ENCODE measurements around the gene PCDHGA6. TPM values are rescaled to one million over a fixed set of nuclear protein-coding genes. Genes with fewer than 3 reads are reported as not detected.
"Not testable (repeated sequence)": the region's sequence is repeated elsewhere in the genome, so short reads cannot be mapped to it uniquely, and the experiment has no call there.

The PCDHGA6 gene
- total and polyA plus RNA-seq, 9 of the 15 experiments (the other 6 are each of a cell fraction or from before 2014, with no cell fraction given): 0.01 to 0.18 (median 0.09) TPM; not detected in 1

DNA sequence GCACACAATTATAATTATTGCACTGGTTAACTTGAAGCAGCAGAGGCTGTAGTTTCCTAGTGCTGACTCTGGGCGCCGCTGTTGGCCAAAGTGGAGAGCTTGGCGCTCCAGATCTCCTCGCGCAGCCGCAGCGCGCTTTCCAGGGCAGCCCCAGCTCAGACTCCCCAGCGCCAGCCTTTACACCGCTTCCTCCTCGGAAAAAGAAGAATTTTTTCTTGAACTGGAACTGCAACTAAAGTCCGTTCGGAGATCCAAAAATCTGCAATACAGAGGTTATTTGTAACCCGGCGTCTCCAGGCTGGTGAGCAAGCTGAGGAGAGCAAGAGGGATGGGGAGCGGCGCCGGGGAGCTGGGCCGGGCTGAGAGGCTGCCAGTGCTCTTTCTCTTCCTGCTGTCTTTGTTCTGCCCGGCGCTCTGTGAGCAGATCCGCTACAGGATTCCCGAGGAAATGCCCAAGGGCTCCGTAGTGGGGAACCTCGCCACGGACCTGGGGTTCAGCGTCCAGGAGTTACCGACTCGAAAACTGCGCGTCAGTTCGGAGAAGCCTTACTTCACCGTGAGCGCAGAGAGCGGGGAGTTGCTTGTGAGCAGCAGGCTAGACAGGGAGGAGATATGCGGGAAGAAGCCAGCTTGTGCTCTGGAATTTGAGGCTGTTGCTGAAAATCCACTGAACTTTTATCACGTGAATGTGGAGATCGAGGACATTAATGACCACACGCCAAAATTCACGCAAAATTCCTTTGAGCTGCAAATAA lies 14.0 kb downstream of the PCDHGA6 start, which contains the start of gene PCDHGB4:
Gene PCDHGB4 (plus strand): TSS at position 142 of the 755 bp plus-strand sequence. CDS start 187 bp downstream, at position 329.
- ATAC-seq (peak; percentile 81), DNase-seq (ENCODE audit: extremely low read depth in 1 of 4, low spot score in 3 of 4) (peak in 1 of 4 experiments; percentile 12), FAIRE-seq (peak; percentile 66)
- H3K36me3 ChIP-seq (ENCODE audit: control insufficient read depth, insufficient read depth, low read length); H3K9ac ChIP-seq (ENCODE audit: insufficient read depth in 1 of 2, low read depth in 2 of 2, low read length in 2 of 2); H3K9me1 ChIP-seq (ENCODE audit: control insufficient read depth, insufficient read depth, low read length); H3K79me2 ChIP-seq (ENCODE audit: control insufficient read depth, insufficient read depth, low read length); H3K27ac ChIP-seq (ENCODE audit: extremely low read depth, low read depth, low read length); H3K9me3 ChIP-seq (replicated peaks; ENCODE audit: control insufficient read depth, insufficient read depth, low read depth, low read length); H2AFZ ChIP-seq (ENCODE audit: low read depth, low read length); H3K4me3 ChIP-seq; CTCF ChIA-PET (ENCODE audit: low intra/inter-chr PET ratio); BruUV-seq (replicated peaks); in situ Hi-C loops (cut with MboI); POLR2A ChIA-PET; intact Hi-C loops (cut with micrococcal nuclease); H3K4me2 ChIP-seq (ENCODE audit: insufficient read depth, low read length); H4K20me1 ChIP-seq (replicated peaks; ENCODE audit: control insufficient read depth, insufficient read depth, low read length): not testable (repeated sequence)
- Histone ChIP-seq H3K4me1 (replicated peaks in 1 of 2; ENCODE audit: control insufficient read depth in 2 of 2, insufficient read depth in 2 of 2, low read length in 2 of 2) (peaks cover 0 to 12% of the 10 kb centered on the region in 2 experiments; a peak in 2 of 5 replicates), H3K27me3 (ENCODE audit: control insufficient read depth in 2 of 2, insufficient read depth in 2 of 2, low read length in 2 of 2) (peaks cover 6 to 35% of the 10 kb centered on the region in 2 experiments; a peak in 4 of 5 replicates)
- 16% methylated on average over 15 of the region's 40 CpGs for WGBS (ENCODE audit: insufficient coverage, low coverage, missing lambda C conversion rate)
- peak; percentile 78 to 81 for TF ChIP-seq NRF1 (conservative IDR thresholded peaks at IDR 0.05 in 1 of 2, IDR thresholded peaks at IDR 0.05 in 1 of 2)
- TF ChIP-seq RAD21 (CRISPR knock-in tag; conservative IDR thresholded peaks at IDR 0.05 in 1 of 2, IDR thresholded peaks at IDR 0.05 in 1 of 2): peak in 1 of 2 experiments; percentile 31; a peak in 1 of 4 replicates
- TF ChIP-seq, protein P1, sequence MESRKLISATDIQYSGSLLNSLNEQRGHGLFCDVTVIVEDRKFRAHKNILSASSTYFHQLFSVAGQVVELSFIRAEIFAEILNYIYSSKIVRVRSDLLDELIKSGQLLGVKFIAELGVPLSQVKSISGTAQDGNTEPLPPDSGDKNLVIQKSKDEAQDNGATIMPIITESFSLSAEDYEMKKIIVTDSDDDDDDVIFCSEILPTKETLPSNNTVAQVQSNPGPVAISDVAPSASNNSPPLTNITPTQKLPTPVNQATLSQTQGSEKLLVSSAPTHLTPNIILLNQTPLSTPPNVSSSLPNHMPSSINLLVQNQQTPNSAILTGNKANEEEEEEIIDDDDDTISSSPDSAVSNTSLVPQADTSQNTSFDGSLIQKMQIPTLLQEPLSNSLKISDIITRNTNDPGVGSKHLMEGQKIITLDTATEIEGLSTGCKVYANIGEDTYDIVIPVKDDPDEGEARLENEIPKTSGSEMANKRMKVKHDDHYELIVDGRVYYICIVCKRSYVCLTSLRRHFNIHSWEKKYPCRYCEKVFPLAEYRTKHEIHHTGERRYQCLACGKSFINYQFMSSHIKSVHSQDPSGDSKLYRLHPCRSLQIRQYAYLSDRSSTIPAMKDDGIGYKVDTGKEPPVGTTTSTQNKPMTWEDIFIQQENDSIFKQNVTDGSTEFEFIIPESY (CRISPR knock-in tag; IDR thresholded peaks at IDR 0.05): peak; percentile 39; the same call in 1 of the 2 replicates
- TF ChIP-seq, protein P2, sequence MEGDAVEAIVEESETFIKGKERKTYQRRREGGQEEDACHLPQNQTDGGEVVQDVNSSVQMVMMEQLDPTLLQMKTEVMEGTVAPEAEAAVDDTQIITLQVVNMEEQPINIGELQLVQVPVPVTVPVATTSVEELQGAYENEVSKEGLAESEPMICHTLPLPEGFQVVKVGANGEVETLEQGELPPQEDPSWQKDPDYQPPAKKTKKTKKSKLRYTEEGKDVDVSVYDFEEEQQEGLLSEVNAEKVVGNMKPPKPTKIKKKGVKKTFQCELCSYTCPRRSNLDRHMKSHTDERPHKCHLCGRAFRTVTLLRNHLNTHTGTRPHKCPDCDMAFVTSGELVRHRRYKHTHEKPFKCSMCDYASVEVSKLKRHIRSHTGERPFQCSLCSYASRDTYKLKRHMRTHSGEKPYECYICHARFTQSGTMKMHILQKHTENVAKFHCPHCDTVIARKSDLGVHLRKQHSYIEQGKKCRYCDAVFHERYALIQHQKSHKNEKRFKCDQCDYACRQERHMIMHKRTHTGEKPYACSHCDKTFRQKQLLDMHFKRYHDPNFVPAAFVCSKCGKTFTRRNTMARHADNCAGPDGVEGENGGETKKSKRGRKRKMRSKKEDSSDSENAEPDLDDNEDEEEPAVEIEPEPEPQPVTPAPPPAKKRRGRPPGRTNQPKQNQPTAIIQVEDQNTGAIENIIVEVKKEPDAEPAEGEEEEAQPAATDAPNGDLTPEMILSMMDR (IDR thresholded peaks at IDR 0.05 in 2 of 3, conservative IDR thresholded peaks at IDR 0.05 in 1 of 3; ENCODE audit: insufficient read depth in 2 of 3, low read depth in 1 of 3, low read length in 3 of 3): peak; percentile 22 to 47 (median 42); a peak in 2 of 6 replicates
